ENCODE measurements around the gene BEX3. TPM values are rescaled to one million over a fixed set of nuclear protein-coding genes. Genes with fewer than 3 reads are reported as not detected.
A peak's percentile ranks its signal among the peaks of the same experiment; 100 is the strongest.

The BEX3 gene
- total RNA-seq, 1 donor from 2014 or later, result 161 TPM

DNA sequence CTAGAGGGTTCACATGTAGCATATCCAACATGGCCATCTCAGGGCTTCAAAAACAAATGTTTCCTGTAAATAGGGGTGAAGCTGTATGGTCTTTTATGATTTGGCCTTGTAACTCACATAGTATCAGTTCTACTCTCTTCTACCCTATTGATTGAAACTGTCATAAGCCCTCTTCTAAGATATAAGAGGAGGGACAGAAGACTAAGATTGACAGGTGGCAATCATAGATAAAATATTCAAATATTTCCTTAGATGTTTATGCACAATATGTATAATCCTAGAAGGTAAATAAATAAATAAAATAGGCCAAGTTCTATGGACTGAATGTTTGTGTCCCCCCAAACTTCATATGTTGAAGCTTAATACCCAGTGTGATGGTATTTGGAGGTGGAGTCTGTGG is 6.9 kb upstream of the BEX3 start:
- intact Hi-C loops (cut with micrococcal nuclease), result no loop called here
- H3K27me3 ChIP-seq (ENCODE audit: low read depth), result no peaks in the 10 kb centered on the region
- no peak overlapping the region for H3K27ac ChIP-seq (replicated peaks)
- no peaks in the 10 kb centered on the region for H3K4me1 ChIP-seq
- H3K4me3 ChIP-seq, result no peak overlapping the region
- TF ChIP-seq, protein P1, sequence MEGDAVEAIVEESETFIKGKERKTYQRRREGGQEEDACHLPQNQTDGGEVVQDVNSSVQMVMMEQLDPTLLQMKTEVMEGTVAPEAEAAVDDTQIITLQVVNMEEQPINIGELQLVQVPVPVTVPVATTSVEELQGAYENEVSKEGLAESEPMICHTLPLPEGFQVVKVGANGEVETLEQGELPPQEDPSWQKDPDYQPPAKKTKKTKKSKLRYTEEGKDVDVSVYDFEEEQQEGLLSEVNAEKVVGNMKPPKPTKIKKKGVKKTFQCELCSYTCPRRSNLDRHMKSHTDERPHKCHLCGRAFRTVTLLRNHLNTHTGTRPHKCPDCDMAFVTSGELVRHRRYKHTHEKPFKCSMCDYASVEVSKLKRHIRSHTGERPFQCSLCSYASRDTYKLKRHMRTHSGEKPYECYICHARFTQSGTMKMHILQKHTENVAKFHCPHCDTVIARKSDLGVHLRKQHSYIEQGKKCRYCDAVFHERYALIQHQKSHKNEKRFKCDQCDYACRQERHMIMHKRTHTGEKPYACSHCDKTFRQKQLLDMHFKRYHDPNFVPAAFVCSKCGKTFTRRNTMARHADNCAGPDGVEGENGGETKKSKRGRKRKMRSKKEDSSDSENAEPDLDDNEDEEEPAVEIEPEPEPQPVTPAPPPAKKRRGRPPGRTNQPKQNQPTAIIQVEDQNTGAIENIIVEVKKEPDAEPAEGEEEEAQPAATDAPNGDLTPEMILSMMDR (IDR thresholded peaks at IDR 0.05; ENCODE audit: borderline replicate concordance), result no peak
- H3K9me3 ChIP-seq (replicated peaks), result no peaks in the 10 kb centered on the region
- H3K36me3 ChIP-seq, result no peaks in the 10 kb centered on the region
- no peak for DNase-seq

DNA sequence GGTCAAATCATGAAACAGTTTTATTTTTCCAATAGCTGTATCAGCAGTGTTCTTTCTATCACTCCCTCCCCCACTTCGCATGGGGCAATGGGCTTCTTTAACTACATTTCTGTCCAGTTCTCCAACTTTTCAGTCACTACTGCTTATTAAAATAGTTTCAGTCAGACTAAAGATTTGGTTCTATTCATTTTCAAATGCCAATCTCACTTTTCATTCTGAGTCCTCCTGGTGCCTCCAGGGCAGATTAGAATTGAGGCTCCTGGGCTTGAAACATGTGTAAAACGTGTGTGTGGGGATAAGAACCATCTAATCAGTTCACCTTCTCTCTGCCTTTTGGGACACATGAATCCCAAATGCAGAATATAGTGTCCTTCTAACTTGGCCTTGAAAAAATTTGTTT is 3.5 kb upstream of the BEX3 start:
- no peaks in the 10 kb centered on the region for H3K27me3 ChIP-seq (ENCODE audit: low read depth)
- no peaks in the 10 kb centered on the region for H3K36me3 ChIP-seq
- TF ChIP-seq, protein P1 (IDR thresholded peaks at IDR 0.05; ENCODE audit: borderline replicate concordance), result no peak
- no peaks in the 10 kb centered on the region for H3K9me3 ChIP-seq (replicated peaks)
- no peak overlapping the region for H3K4me3 ChIP-seq
- intact Hi-C loops (cut with micrococcal nuclease), result no loop called here
- no peak for DNase-seq
- no peaks in the 10 kb centered on the region for H3K4me1 ChIP-seq
- no peak overlapping the region for H3K27ac ChIP-seq (replicated peaks)

DNA sequence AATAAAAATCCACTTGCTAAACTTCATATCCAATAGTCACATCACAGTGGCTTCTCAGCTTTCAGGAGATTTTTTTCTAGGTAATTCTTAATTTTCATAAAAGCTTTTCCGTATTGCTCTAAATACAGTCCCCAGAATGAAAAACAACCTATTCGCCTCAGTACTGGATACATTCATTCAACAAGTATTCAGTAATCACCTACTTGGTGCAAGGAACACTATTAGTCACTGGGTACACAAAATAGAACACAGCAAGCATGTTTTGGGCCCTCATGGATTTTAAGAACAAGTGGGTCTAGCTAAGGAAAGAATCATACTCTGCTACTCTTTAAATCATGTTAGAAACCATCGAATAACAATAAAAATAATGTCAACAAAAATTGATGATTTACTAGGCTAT is 2.8 kb upstream of the BEX3 start:
- intact Hi-C loops (cut with micrococcal nuclease), result no loop called here

DNA sequence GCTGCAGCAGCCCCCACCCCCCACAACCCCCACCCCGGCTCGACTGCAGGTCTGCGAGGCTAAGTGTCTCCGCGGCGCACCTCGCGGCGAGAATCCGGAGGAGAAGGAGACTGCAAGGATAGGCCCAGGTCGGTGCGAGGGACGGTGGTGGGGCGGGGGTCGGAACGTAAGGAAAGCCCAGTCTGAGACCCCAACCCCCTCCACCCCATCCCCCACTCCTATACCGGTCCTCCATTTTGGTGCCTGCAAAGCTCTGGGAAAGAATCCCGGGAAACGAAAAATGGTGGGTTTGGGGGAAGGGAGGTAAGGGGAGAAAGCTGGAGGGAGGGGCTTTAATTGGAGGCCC is 614 bp downstream of the BEX3 start:
- intact Hi-C loops (cut with micrococcal nuclease), result no loop called here
- DNase-seq, result no peak
- Histone ChIP-seq H3K4me3 (peak overlapping the region; percentile 77), H3K27ac (replicated peaks) (peak overlapping the region; percentile 79), H3K9me3 (replicated peaks) (no peaks in the 10 kb centered on the region), H3K4me1 (no peaks in the 10 kb centered on the region), H3K36me3 (no peaks in the 10 kb centered on the region), H3K27me3 (ENCODE audit: low read depth) (no peaks in the 10 kb centered on the region)
- TF ChIP-seq, protein P1 (IDR thresholded peaks at IDR 0.05; ENCODE audit: borderline replicate concordance), result no peak

More for the DNA sequence above, 2.8 kb upstream of the BEX3 start:
- H3K9me3 ChIP-seq (replicated peaks), result no peaks in the 10 kb centered on the region
- DNase-seq, result no peak
- TF ChIP-seq, protein P1 (IDR thresholded peaks at IDR 0.05; ENCODE audit: borderline replicate concordance), result no peak
- no peak overlapping the region for H3K27ac ChIP-seq (replicated peaks)
- no peaks in the 10 kb centered on the region for H3K27me3 ChIP-seq (ENCODE audit: low read depth)
- no peaks in the 10 kb centered on the region for H3K4me1 ChIP-seq
- H3K36me3 ChIP-seq, result no peaks in the 10 kb centered on the region
- H3K4me3 ChIP-seq, result no peak overlapping the region

DNA sequence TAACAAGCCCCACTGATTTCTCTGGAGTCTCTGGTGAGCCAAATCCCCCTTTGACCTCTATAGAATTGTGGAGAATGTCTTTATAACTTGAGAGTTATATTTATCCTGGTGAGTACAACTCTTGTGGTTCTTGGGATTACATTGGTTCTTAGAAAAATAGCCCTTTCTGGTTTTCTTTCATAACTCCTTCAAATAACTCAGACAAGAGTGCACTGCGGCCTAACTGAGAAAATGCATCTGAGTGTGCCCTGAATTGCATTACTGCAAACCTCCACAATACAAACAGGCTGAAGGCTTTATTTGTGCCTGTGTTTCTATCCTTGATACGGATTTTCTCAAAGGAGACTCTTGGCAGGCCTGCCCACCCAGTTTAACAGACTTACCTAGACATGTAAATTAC is 2.7 kb downstream of the BEX3 start:
- intact Hi-C loops (cut with micrococcal nuclease), result no loop called here

More for the DNA sequence above, 2.7 kb downstream of the BEX3 start:
- H3K27me3 ChIP-seq (ENCODE audit: low read depth), result no peaks in the 10 kb centered on the region
- H3K9me3 ChIP-seq (replicated peaks), result no peaks in the 10 kb centered on the region
- no peaks in the 10 kb centered on the region for H3K4me1 ChIP-seq
- TF ChIP-seq, protein P1 (IDR thresholded peaks at IDR 0.05; ENCODE audit: borderline replicate concordance), result no peak
- no peaks in the 10 kb centered on the region for H3K36me3 ChIP-seq
- no peak overlapping the region for H3K4me3 ChIP-seq
- no peak for DNase-seq
- H3K27ac ChIP-seq (replicated peaks), result no peak overlapping the region

Data from left ventricle myocardium inferior (tissue), 1 donor.